IMR-90 (cell line): Measurements from ENCODE around the gene SOD1.

Source experiments
- CEBPB ChIP-seq: IDR thresholded peaks from 2 replicates; pipeline ENCODE4 v1.6.1; 2012; ENCODE audit warnings: low read depth, low read length, improper control_type of control experiment
- CTCF ChIP-seq: conservative IDR thresholded peaks from 2 replicates; pipeline ENCODE4 v1.5.1; 2012; ENCODE audit warnings: mild to moderate bottlenecking, low read depth, low read length, improper control_type of control experiment
- MAFK ChIP-seq: IDR thresholded peaks from 2 replicates; pipeline ENCODE4 v1.6.1; 2012; ENCODE audit warnings: low read depth, low read length, improper control_type of control experiment
- RFX5 ChIP-seq: IDR thresholded peaks from 2 replicates; pipeline ENCODE4 v1.8.0; 2012; ENCODE audit warnings: low read depth, mild to moderate bottlenecking, low read length, moderate library complexity
- USF2 ChIP-seq: fragments of 150-350 bp; IDR thresholded peaks from 2 replicates; pipeline ENCODE4 v1.6.1; 2017; ENCODE audit warnings: mild to moderate bottlenecking, antibody characterized with exemption, low read length, low read depth

- TF ChIP-seq CTCF (no peak), MAFK (no peak), USF2 (no peak), CEBPB (no peak), RFX5 (no peak)
These were observed 25.4 kb downstream of the SOD1 start for GRCh38 chr21:31684918-31685317.
